ENCODE results near the gene TMEM50A.
"Not testable (repeated sequence)": the region's sequence is repeated elsewhere in the genome, so short reads cannot be mapped to it uniquely, and the experiment has no call there.

TMEM50A gene

GRCh38 chr1:25338188-25338981, at the start of gene TMEM50A:
Gene TMEM50A, plus strand, starts transcription at chr1:25338334. Its CDS starts 2,153 bp downstream, at chr1:25340487.
- DNase-seq (ENCODE audit: low spot score) = peak; percentile 94

GRCh38 chr1:25288573-25289101, 49.5 kb upstream of the TMEM50A start:
- DNase-seq (ENCODE audit: low spot score) = not testable (repeated sequence)

DNA sequence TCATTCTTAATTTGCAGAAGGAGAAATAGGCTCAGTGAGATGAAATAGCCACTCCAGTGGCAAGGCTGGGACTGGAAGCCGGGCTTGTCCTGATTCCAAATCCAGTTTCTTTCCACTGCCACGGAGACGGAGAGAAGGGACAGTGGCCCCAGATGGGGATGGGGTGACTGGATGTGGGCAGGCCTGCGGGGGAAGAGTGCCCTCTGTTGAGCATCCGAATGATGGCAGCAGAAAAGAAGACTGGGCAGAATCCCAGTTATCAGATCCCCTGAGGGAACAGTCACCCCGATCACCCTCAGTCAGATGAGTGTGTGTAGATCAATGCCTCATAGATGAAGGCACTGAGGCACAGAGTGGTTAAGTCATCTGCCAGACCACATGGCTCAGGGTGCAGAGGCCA, 48.1 kb upstream of the TMEM50A start:
- DNase-seq (ENCODE audit: low spot score) = not testable (repeated sequence)

- not testable (repeated sequence) for DNase-seq (ENCODE audit: low spot score)
Measured at GRCh38 chr1:25293426-25293825, 44.7 kb upstream of the TMEM50A start.

GRCh38 chr1:25294889-25295826, 43.0 kb upstream of the TMEM50A start:
- not testable (repeated sequence) for DNase-seq (ENCODE audit: low spot score)

DNA sequence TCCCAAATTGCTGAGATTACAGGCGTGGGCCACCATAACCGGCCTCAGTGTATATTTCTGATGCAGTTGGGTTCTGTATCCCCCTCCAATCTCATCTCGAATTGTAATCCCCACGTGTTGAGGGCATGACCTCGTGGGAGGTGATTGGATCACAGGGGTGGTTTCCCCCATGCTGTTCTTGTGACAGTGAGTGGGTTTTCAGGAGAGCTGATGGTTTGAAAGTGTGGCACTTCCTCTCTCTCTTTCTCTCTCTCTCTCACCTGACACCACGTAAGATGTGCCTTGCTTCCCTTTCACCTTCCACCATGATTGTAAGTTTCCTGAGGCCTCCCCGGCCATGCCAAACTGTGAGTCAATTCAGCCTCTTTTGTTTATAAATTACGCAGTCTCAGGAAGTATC, 41.6 kb upstream of the TMEM50A start:
- not testable (repeated sequence) for DNase-seq (ENCODE audit: low spot score)

- DNase-seq (ENCODE audit: low spot score) = not testable (repeated sequence)
Measured at GRCh38 chr1:25300729-25301128, 37.4 kb upstream of the TMEM50A start.

- not testable (repeated sequence) for DNase-seq (ENCODE audit: low spot score)
Measured at GRCh38 chr1:25302330-25302729, 35.8 kb upstream of the TMEM50A start.

GRCh38 chr1:25304936-25305335, 33.2 kb upstream of the TMEM50A start:
- DNase-seq (ENCODE audit: low spot score) = not testable (repeated sequence)

DNA sequence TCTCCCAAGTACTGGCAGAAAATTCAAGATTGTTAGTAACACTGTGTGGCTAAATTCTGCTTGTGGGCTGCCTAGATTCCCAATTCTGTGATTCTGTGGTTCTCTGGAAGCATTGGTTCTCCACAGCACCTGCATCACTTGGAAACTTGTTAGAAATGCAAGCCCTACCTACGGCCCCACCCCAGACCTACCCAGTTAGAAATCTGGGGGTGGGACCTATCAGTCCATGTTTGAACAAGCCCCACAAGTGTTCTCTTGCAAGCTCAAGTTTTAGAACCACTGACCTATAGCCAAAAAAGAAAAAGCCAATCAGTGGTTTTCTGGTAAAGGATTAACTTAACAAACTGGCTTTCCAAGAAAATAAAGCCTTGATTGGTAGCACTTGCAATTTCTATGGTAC, 30.0 kb upstream of the TMEM50A start:
- DNase-seq (ENCODE audit: low spot score) = not testable (repeated sequence)

GRCh38 chr1:25309085-25309484, 29.0 kb upstream of the TMEM50A start:
- DNase-seq (ENCODE audit: low spot score) = not testable (repeated sequence)

DNA sequence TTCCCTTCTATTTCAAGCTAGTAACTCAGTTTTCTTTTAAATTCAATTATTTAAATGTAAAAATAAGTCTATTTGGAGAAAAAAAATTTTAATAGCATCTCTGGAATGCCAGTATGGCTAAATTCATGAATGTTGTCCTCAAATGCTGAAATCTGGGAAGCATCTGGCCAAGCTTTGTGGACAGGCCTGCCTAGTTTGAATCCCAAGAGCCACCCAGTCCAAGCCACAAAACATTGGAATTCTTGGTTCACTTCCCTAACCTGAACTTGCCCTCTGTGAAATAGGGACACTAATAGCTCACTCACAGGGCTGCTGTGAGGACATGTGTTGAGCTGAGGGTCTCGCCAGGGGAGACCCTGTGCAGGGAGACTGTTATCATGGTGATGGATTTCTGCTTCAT, 28.6 kb upstream of the TMEM50A start:
- not testable (repeated sequence) for DNase-seq (ENCODE audit: low spot score)

- DNase-seq (ENCODE audit: low spot score) = not testable (repeated sequence)
Measured at GRCh38 chr1:25312806-25313470, 25.2 kb upstream of the TMEM50A start.

- not testable (repeated sequence) for DNase-seq (ENCODE audit: low spot score)
Measured at GRCh38 chr1:25320314-25320938, 17.7 kb upstream of the TMEM50A start.

DNA sequence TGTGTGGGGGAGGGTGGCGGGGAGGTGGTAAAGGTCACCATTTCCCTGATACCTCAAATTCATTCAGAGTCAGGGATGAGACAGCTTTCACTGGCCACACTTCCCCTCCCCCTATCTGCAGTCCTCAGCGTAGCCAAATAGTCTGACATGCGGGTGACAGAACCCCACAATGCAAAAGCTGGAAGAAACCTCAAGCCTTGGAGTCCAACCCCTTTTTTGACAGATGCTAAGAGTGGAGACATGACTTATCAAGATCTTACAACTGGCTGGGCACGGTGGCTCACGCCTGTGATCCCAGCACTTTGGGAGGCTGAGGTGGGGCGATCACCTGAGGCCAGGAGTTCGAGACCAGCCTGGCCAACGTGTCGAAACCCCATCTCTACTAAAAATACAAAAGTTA, 16.0 kb upstream of the TMEM50A start:
- not testable (repeated sequence) for DNase-seq (ENCODE audit: low spot score)

DNA sequence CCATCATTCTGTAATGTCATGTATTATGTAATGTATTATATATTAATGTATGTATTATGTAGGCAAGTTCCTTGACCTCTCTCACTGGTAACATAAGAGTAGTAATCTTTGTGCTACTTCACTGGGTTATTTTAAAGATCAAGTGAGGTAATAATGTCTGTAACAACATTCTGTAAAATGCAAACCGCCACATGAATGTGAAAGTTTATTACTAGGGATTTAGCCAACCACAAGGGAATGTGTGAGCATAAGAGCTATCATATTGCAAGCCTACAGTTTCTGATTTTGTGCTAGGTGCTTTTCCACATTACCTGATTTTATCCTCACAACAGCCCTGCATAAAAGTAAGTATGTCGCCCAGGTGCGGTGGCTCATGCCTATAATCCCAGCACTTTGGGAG, 13.7 kb upstream of the TMEM50A start:
- not testable (repeated sequence) for DNase-seq (ENCODE audit: low spot score)

GRCh38 chr1:25327864-25328790, 10.0 kb upstream of the TMEM50A start:
- DNase-seq (ENCODE audit: low spot score) = not testable (repeated sequence)

- DNase-seq (ENCODE audit: low spot score) = not testable (repeated sequence)
Measured at GRCh38 chr1:25328791-25329185, 9.3 kb upstream of the TMEM50A start.

GRCh38 chr1:25329336-25329735, 8.8 kb upstream of the TMEM50A start:
- not testable (repeated sequence) for DNase-seq (ENCODE audit: low spot score)

GRCh38 chr1:25329950-25330349, 8.2 kb upstream of the TMEM50A start:
- peak; percentile 47 for DNase-seq (ENCODE audit: low spot score)
